ENCODE measurements around the gene TMEM132D. TPM values are rescaled to one million over a fixed set of nuclear protein-coding genes. Genes with fewer than 3 reads are reported as not detected.

TMEM132D gene
- polyA plus RNA-seq, 1 experiment: not detected

- H3K27me3 ChIP-seq (ENCODE audit: control insufficient read depth, insufficient read depth, low read length): no peaks in the 10 kb centered on the region
- TF ChIP-seq CTCF (IDR thresholded peaks at IDR 0.05; ENCODE audit: low read depth, low read length): no peak
- ChIA-PET CTCF (no interaction called here), POLR2A (no interaction called here)
- H3K9me3 ChIP-seq (ENCODE audit: control insufficient read depth, insufficient read depth, low read length): peaks cover 29% of the 10 kb centered on the region
- no peak for DNase-seq (ENCODE audit: low read depth, low spot score)
- no peak overlapping the region for H3K27ac ChIP-seq (ENCODE audit: low read depth, low read length)
- no peak overlapping the region for H3K4me3 ChIP-seq (ENCODE audit: low read depth, low read length)
These were observed 518.2 kb downstream of the TMEM132D start for GRCh38 chr12:129385637-129385990.

- Histone ChIP-seq H3K9me3 (ENCODE audit: control insufficient read depth, insufficient read depth, low read length) (peaks cover 21% of the 10 kb centered on the region; the same call in 1 of the 2 replicates), H3K27ac (ENCODE audit: low read depth, low read length) (no peak overlapping the region), H3K27me3 (ENCODE audit: control insufficient read depth, insufficient read depth, low read length) (no peaks in the 10 kb centered on the region), H3K4me3 (ENCODE audit: low read depth, low read length) (no peak overlapping the region)
- TF ChIP-seq CTCF (IDR thresholded peaks at IDR 0.05; ENCODE audit: low read depth, low read length): no peak
- no peak for DNase-seq (ENCODE audit: low read depth, low spot score)
- ChIA-PET CTCF (no interaction called here), POLR2A (no interaction called here)
These were observed 519.9 kb downstream of the TMEM132D start for GRCh38 chr12:129383956-129384355.

- ChIA-PET CTCF (no interaction called here), POLR2A (no interaction called here)
- Histone ChIP-seq H3K27me3 (ENCODE audit: control insufficient read depth, insufficient read depth, low read length) (no peaks in the 10 kb centered on the region), H3K4me3 (ENCODE audit: low read depth, low read length) (no peak overlapping the region), H3K9me3 (ENCODE audit: control insufficient read depth, insufficient read depth, low read length) (peaks cover 25% of the 10 kb centered on the region; the same call in 1 of the 2 replicates), H3K27ac (ENCODE audit: low read depth, low read length) (no peak overlapping the region)
- no peak for TF ChIP-seq CTCF (IDR thresholded peaks at IDR 0.05; ENCODE audit: low read depth, low read length)
- no peak for DNase-seq (ENCODE audit: low read depth, low spot score)
These were observed 522.1 kb downstream of the TMEM132D start for GRCh38 chr12:129381715-129382114.

- Histone ChIP-seq H3K27ac (ENCODE audit: low read depth, low read length) (no peak overlapping the region), H3K4me3 (ENCODE audit: low read depth, low read length) (no peak overlapping the region), H3K27me3 (ENCODE audit: control insufficient read depth, insufficient read depth, low read length) (no peaks in the 10 kb centered on the region), H3K9me3 (ENCODE audit: control insufficient read depth, insufficient read depth, low read length) (peaks cover 24% of the 10 kb centered on the region; the same call in 1 of the 2 replicates)
- no peak for DNase-seq (ENCODE audit: low read depth, low spot score)
- TF ChIP-seq CTCF (IDR thresholded peaks at IDR 0.05; ENCODE audit: low read depth, low read length): no peak
- ChIA-PET POLR2A (no interaction called here), CTCF (no interaction called here)
These were observed 524.6 kb downstream of the TMEM132D start for GRCh38 chr12:129379076-129379804.

GRCh38 chr12:129378496-129378895 lies 525.3 kb downstream of the TMEM132D start:
- no peaks in the 10 kb centered on the region for H3K27me3 ChIP-seq (ENCODE audit: control insufficient read depth, insufficient read depth, low read length)
- TF ChIP-seq CTCF (IDR thresholded peaks at IDR 0.05; ENCODE audit: low read depth, low read length): no peak
- no peak overlapping the region for H3K4me3 ChIP-seq (ENCODE audit: low read depth, low read length)
- no peak overlapping the region for H3K27ac ChIP-seq (ENCODE audit: low read depth, low read length)
- H3K9me3 ChIP-seq (ENCODE audit: control insufficient read depth, insufficient read depth, low read length): peaks cover 24% of the 10 kb centered on the region
- DNase-seq (ENCODE audit: low read depth, low spot score): no peak
- ChIA-PET CTCF (no interaction called here), POLR2A (no interaction called here)

Data from AG04450 (cell line).